Adipocyte (in vitro differentiated cells): ENCODE results near the gene CRTAP.
A peak's percentile ranks its signal among the peaks of the same experiment; 100 is the strongest.
"Not testable (repeated sequence)": the region's sequence is repeated elsewhere in the genome, so short reads cannot be mapped to it uniquely, and the experiment has no call there.

Experiments
- DNase-seq: peaks from one replicate; pipeline ENCODE4 v3.0.0-alpha.2; 2015; ENCODE audit warnings: low read depth
- H3K27me3 ChIP-seq: replicated peaks from 2 replicates; pipeline ENCODE4 v1.7.0; 2013; ENCODE audit warnings: mild to moderate bottlenecking, low read length, moderate library complexity; ENCODE audit not compliant: control insufficient read depth, insufficient read depth
- H3K36me3 ChIP-seq: 2 replicates; pipeline ENCODE4 v1.7.0; 2013; ENCODE audit warnings: low read length, mild to moderate bottlenecking, moderate library complexity; ENCODE audit not compliant: control insufficient read depth, insufficient read depth, severe bottlenecking
- H3K4me1 ChIP-seq: 2 replicates; pipeline ENCODE4 v1.7.0; 2013; ENCODE audit warnings: mild to moderate bottlenecking, low read length, moderate library complexity; ENCODE audit not compliant: control insufficient read depth, insufficient read depth
- H3K4me3 ChIP-seq: 2 replicates; pipeline ENCODE4 v1.7.0; 2013; ENCODE audit warnings: mild to moderate bottlenecking, low read length, moderate library complexity
- H3K9ac ChIP-seq: 2 replicates; pipeline ENCODE4 v1.7.0; 2013; ENCODE audit warnings: mild to moderate bottlenecking, low read length, moderate library complexity
- H3K9me3 ChIP-seq: 2 replicates; pipeline ENCODE4 v1.7.0; 2013; ENCODE audit warnings: mild to moderate bottlenecking, low read length, moderate library complexity; ENCODE audit not compliant: control insufficient read depth

Gene CRTAP

DNA sequence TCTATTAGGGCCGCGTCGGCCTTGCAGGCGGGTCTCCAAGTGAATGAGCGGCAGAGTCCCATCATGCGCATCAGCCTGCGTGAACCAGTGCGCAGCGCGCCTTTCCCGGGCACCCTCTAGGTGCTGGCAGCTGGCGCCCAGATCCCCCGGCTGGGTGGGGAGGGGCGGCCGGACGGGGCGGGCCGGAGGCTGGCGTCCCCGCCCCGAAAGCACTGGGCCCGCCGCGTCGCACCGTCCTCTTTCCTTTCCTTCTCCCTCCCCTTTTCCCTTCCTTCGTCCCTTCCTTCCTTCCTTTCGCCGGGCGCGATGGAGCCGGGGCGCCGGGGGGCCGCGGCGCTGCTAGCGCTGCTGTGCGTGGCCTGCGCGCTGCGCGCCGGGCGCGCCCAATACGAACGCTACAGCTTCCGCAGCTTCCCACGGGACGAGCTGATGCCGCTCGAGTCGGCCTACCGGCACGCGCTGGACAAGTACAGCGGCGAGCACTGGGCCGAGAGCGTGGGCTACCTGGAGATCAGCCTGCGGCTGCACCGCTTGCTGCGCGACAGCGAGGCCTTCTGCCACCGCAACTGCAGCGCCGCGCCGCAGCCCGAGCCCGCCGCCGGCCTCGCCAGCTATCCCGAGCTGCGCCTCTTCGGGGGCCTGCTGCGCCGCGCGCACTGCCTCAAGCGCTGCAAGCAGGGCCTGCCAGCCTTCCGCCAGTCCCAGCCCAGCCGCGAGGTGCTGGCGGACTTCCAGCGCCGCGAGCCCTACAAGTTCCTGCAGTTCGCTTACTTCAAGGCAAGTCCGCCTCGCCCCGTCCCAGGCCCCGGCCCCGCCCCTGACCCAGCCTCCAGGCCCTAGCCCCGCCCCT is at the start of gene CRTAP:
TSS of gene CRTAP (plus strand) at position 243 of the 850 bp plus-strand sequence. CDS start at position 307, 64 bp downstream.
- H3K36me3 ChIP-seq = peaks cover 4% of the 10 kb centered on the region

GRCh38 chr3:33064929-33065328 is 48.9 kb upstream of the CRTAP start:
- H3K9me3 ChIP-seq = no peaks in the 10 kb centered on the region
- peaks cover 87% of the 10 kb centered on the region for H3K36me3 ChIP-seq
- no peak overlapping the region for H3K4me3 ChIP-seq
- H3K27me3 ChIP-seq = no peaks in the 10 kb centered on the region
- DNase-seq = no peak
- no peak overlapping the region for H3K9ac ChIP-seq
- peaks cover 15% of the 10 kb centered on the region for H3K4me1 ChIP-seq

More for the DNA sequence above, at the start of gene CRTAP:
- Histone ChIP-seq H3K27me3 (no peaks in the 10 kb centered on the region), H3K4me1 (peaks cover 27% of the 10 kb centered on the region), H3K9ac (peak within 1 kb of the TSS; percentile 98), H3K4me3 (peak within 1 kb of the TSS; percentile 92), H3K9me3 (no peaks in the 10 kb centered on the region)
- peak; percentile 96 for DNase-seq

DNA sequence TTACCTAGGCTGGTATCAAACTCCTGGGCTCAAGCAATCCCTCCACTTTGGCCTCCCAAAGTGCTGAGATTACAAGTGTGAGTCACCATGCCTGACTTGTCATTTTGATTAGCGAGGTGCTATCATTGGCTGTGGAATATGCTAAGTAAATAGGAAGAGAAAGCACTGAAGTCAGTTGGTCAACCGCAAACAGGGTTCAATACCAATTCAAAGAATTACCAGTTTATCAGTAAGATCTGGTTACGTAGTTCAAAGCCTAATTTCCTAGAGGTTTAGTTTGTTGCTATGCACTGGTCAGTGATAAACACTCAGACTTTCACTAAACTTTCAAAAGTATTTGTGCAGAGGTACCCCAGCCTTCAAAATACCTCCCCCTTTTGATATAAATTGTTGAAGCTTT is 46.3 kb upstream of the CRTAP start:
- Histone ChIP-seq H3K27me3 (no peaks in the 10 kb centered on the region), H3K4me1 (peaks cover 6% of the 10 kb centered on the region), H3K9ac (no peak overlapping the region), H3K9me3 (no peaks in the 10 kb centered on the region), H3K36me3 (peaks cover 91% of the 10 kb centered on the region), H3K4me3 (no peak overlapping the region)
- no peak for DNase-seq

- not testable (repeated sequence) for H3K27me3 ChIP-seq, H3K9ac ChIP-seq, H3K4me3 ChIP-seq, H3K9me3 ChIP-seq
- peak; percentile 76 for DNase-seq
- Histone ChIP-seq H3K4me1 (peaks cover 12% of the 10 kb centered on the region), H3K36me3 (peaks cover 72% of the 10 kb centered on the region)
Observed at GRCh38 chr3:33069862-33070261, 44.0 kb upstream of the CRTAP start.

GRCh38 chr3:33071181-33071580 is 42.6 kb upstream of the CRTAP start:
- peaks cover 19% of the 10 kb centered on the region for H3K4me1 ChIP-seq
- H3K9me3 ChIP-seq = no peaks in the 10 kb centered on the region
- no peak overlapping the region for H3K4me3 ChIP-seq
- no peaks in the 10 kb centered on the region for H3K27me3 ChIP-seq
- peaks cover 63% of the 10 kb centered on the region for H3K36me3 ChIP-seq
- no peak overlapping the region for H3K9ac ChIP-seq
- no peak for DNase-seq

- Histone ChIP-seq H3K9ac (no peak overlapping the region), H3K4me3 (no peak overlapping the region), H3K9me3 (no peaks in the 10 kb centered on the region), H3K36me3 (peaks cover 66% of the 10 kb centered on the region), H3K27me3 (no peaks in the 10 kb centered on the region), H3K4me1 (peaks cover 21% of the 10 kb centered on the region)
- no peak for DNase-seq
Observed at GRCh38 chr3:33071946-33072345, 41.9 kb upstream of the CRTAP start.

DNA sequence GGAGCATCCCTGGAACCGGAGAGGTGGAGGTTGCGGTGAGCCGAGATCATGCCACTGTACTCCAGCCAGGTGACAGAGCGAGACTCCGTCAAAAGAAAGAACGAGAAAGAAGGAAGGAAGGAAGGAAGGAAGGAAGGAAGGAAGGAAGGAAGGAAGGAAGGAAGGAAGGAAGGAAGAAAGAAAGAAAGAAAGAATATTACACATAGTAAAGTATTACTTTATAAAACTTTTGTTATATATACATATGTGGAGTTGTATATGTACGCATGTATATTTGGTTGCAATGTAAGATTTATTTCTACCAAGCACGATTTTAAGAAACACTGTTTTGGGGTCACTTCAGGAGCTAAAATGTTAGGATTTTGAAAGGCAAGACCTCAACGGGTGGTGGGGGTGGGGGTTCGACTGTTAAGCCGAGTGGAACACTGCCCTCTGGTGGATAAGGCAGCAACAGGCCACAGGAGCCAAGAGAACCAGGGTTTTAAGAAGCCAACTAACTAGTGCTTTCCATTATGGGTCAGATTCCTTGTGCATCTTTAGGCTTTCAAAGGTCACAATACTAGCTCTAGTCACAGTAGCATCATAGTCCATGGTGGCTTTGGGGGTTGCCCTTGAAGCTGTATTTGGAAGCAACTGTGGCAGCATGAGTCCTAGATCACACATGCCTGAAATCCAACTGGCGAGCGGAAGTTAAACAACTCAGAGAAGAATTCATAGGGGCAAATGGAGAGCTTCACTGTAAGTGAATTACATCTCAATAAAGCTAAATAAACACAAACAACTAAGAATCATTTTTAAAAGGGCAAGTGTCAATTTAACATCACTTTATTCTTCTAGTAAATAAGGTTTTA is 39.4 kb upstream of the CRTAP start:
- Histone ChIP-seq H3K36me3 (peaks cover 46% of the 10 kb centered on the region), H3K9ac (no peak overlapping the region), H3K4me1 (peaks cover 21% of the 10 kb centered on the region), H3K4me3 (no peak overlapping the region), H3K9me3 (no peaks in the 10 kb centered on the region), H3K27me3 (no peaks in the 10 kb centered on the region)
- peak; percentile 86 for DNase-seq

- H3K9ac ChIP-seq = no peak overlapping the region
- no peak overlapping the region for H3K4me3 ChIP-seq
- DNase-seq = peak; percentile 36
- H3K36me3 ChIP-seq = peaks cover 31% of the 10 kb centered on the region
- H3K27me3 ChIP-seq = no peaks in the 10 kb centered on the region
- H3K4me1 ChIP-seq = peaks cover 21% of the 10 kb centered on the region
- no peaks in the 10 kb centered on the region for H3K9me3 ChIP-seq
Observed at GRCh38 chr3:33075995-33076394, 37.8 kb upstream of the CRTAP start.

- Histone ChIP-seq H3K36me3 (peaks cover 22% of the 10 kb centered on the region), H3K4me3 (no peak overlapping the region), H3K27me3 (no peaks in the 10 kb centered on the region), H3K4me1 (peaks cover 21% of the 10 kb centered on the region), H3K9me3 (no peaks in the 10 kb centered on the region), H3K9ac (no peak overlapping the region)
- DNase-seq = no peak
Observed at GRCh38 chr3:33076952-33077351, 36.9 kb upstream of the CRTAP start.

DNA sequence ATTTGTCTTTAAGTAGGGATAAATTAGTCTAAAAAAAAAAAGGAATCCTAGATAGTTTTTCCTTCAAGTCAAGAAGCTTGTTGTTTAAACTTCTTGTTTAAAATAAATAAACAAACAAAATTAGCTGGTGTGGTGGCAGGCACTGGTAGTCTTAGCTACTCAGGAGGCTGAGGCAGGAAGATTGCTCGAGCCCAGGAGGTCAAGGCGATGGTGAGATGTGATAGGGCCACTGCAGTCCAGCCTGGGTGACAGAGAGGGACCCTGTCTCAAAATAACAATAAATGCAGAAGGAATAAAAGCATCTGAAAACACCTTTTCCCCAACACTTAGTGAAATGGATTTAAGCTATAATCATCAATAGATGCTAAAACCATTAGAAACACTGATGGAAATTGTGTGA is 35.8 kb upstream of the CRTAP start:
- H3K9me3 ChIP-seq = no peaks in the 10 kb centered on the region
- H3K36me3 ChIP-seq = peaks cover 12% of the 10 kb centered on the region
- no peak overlapping the region for H3K4me3 ChIP-seq
- H3K9ac ChIP-seq = no peak overlapping the region
- peaks cover 21% of the 10 kb centered on the region for H3K4me1 ChIP-seq
- DNase-seq = no peak
- no peaks in the 10 kb centered on the region for H3K27me3 ChIP-seq

- not testable (repeated sequence) for DNase-seq, H3K9ac ChIP-seq, H3K9me3 ChIP-seq, H3K4me3 ChIP-seq, H3K27me3 ChIP-seq
- Histone ChIP-seq H3K4me1 (peaks cover 20% of the 10 kb centered on the region), H3K36me3 (peaks cover 12% of the 10 kb centered on the region)
Observed at GRCh38 chr3:33079813-33080212, 34.0 kb upstream of the CRTAP start.
